SK-N-SH treated with all-trans-retinoic acid at 6 μM for 48 hours (cell line): ENCODE data around the gene TOGARAM1.

Experiments
- ISL1 ChIP-seq: fragments of 250-450 bp; sonication (Bioruptor Pico); IDR thresholded peaks from 2 replicates; pipeline ENCODE4 v2.1.2; 2022; ENCODE audit warnings: mild to moderate bottlenecking, moderate library complexity
- PATZ1 ChIP-seq: fragments of 250-450 bp; sonication (Bioruptor Pico); IDR thresholded peaks from 2 replicates; pipeline ENCODE4 v1.8.0; 2020; ENCODE audit warnings: mild to moderate bottlenecking, moderate library complexity, borderline replicate concordance
- POU6F1 ChIP-seq: fragments of 250-450 bp; sonication (Bioruptor Pico); IDR thresholded peaks from 2 replicates; pipeline ENCODE4 v1.8.0; 2021; ENCODE audit warnings: low read depth, mild to moderate bottlenecking, moderate library complexity, borderline replicate concordance
- PPARA ChIP-seq: fragments of 250-450 bp; sonication (Bioruptor Pico); IDR thresholded peaks from 2 replicates; pipeline ENCODE4 v1.5.0; 2020; ENCODE audit warnings: mild to moderate bottlenecking, borderline replicate concordance
- RARB ChIP-seq: fragments of 250-450 bp; sonication (Bioruptor Pico); IDR thresholded peaks from 2 replicates; pipeline ENCODE4 v1.8.0; 2021; ENCODE audit warnings: mild to moderate bottlenecking, moderate library complexity
- SNAI2 ChIP-seq: fragments of 250-450 bp; sonication (Bioruptor Pico); IDR thresholded peaks from 2 replicates; pipeline ENCODE4 v1.5.0; 2020; ENCODE audit warnings: mild to moderate bottlenecking, moderate library complexity
- TCF4 ChIP-seq: fragments of 250-450 bp; sonication (Bioruptor Pico); IDR thresholded peaks from 2 replicates; pipeline ENCODE4 v1.8.0; 2021; ENCODE audit warnings: mild to moderate bottlenecking, moderate library complexity, borderline replicate concordance
- TSHZ2 ChIP-seq: fragments of 250-450 bp; sonication (Bioruptor Pico); IDR thresholded peaks from 2 replicates; pipeline ENCODE4 v1.5.0; 2020; ENCODE audit warnings: mild to moderate bottlenecking, moderate library complexity
- ZC3H10 ChIP-seq: fragments of 250-450 bp; sonication (Bioruptor Pico); IDR thresholded peaks from 2 replicates; pipeline ENCODE4 v1.5.1; 2021; ENCODE audit warnings: mild to moderate bottlenecking, moderate library complexity
- ZFP3 ChIP-seq: fragments of 250-450 bp; sonication (Bioruptor Pico); IDR thresholded peaks from 2 replicates; pipeline ENCODE4 v1.5.0; 2020; ENCODE audit warnings: mild to moderate bottlenecking, moderate library complexity
- ZFP30 ChIP-seq: fragments of 450-650 bp; formaldehyde crosslinking; IDR thresholded peaks from 2 replicates; pipeline ENCODE4 v1.5.0; 2022; ENCODE audit warnings: mild to moderate bottlenecking, moderate library complexity

- TF ChIP-seq ZFP30 (CRISPR knock-in tag) (no peak), RARB (CRISPR knock-in tag) (no peak), TCF4 (CRISPR knock-in tag) (no peak), TSHZ2 (CRISPR knock-in tag) (no peak), POU6F1 (CRISPR knock-in tag) (no peak), PPARA (CRISPR knock-in tag) (no peak), ISL1 (CRISPR knock-in tag) (peak; percentile 21; the same call in 1 of the 2 replicates), PATZ1 (CRISPR knock-in tag) (no peak), SNAI2 (no peak), ZC3H10 (CRISPR knock-in tag) (no peak), ZFP3 (CRISPR knock-in tag) (no peak)
Measured at GRCh38 chr14:45068396-45068795, 106.4 kb downstream of the TOGARAM1 start.
